AG04449 (cell line): ENCODE results near the gene MYO7B.

Experiments used
- CTCF ChIA-PET: fragments of 350-600 bp; formaldehyde crosslinking; extraction: SDS; loops from one replicate; lab custom pipeline; 2021; ENCODE audit warnings: antibody characterized with exemption; lab: Yijun Ruan, JAX
- POLR2A ChIA-PET: fragments of 400-600, 350-600 bp; formaldehyde crosslinking; extraction: SDS; loops from one replicate; lab custom pipeline; 2020; ENCODE audit warnings: antibody characterized with exemption, inconsistent platforms; lab: Yijun Ruan, JAX
- DNase-seq: peaks from one replicate; pipeline ENCODE4 v3.0.0-alpha.2; 2010; ENCODE audit warnings: low read depth, low spot score
- H3K4me3 ChIP-seq: 2 replicates; pipeline ENCODE4 v1.5.1; 2011; ENCODE audit warnings: low read depth, mild to moderate bottlenecking, control low read depth, low read length
- TF ChIP-seq, protein P1 (sequence below): IDR thresholded peaks from one replicate; pipeline ENCODE4 v1.5.1; 2011; ENCODE audit warnings: mild to moderate bottlenecking, moderate library complexity, low read length, control low read depth, inconsistent platforms; ENCODE audit not compliant: insufficient read depth; ENCODE audit errors: missing control alignments

Gene MYO7B

DNA sequence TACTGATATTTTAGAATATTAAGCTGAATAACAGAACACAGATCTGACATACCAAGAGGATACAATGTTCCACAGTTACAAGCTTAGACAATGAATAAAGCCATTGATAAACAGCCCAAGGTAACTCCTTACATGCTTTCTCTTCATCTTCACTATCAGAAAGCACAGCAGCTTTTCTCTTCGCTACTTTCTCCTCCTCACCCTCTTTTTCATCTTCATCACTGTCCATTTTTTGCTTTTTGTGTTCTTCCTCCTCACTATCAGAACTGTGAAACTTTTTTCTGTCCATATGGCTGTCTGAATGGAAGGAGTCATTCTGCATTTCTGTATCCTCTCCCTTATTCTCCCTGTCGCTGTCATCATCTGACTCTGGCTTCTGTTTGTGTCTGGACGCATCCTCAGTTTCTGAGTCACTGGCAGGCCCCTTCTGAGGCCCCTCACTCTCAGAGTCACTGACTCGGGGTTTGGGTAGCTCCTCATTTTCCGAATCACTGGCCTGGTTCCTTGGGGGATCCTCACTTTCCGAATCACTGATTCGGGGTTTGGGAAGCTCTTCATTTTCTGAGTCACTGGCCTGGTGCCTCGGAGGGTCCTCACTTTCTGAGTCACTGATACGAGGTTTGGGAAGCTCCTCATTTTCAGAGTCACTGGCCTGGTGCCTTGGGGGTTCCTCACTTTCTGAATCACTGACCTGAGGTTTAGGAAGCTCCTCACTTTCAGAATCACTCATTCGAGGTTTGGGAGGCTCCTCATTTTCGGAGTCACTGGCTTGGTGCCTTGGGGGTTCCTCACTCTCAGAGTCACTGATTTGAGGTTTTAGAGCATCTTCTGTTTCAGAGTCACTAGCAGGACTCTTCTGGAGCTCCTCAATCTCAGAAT lies 30.7 kb upstream of the MYO7B start:
- H3K4me3 ChIP-seq, result no peak overlapping the region
- TF ChIP-seq, protein P1, sequence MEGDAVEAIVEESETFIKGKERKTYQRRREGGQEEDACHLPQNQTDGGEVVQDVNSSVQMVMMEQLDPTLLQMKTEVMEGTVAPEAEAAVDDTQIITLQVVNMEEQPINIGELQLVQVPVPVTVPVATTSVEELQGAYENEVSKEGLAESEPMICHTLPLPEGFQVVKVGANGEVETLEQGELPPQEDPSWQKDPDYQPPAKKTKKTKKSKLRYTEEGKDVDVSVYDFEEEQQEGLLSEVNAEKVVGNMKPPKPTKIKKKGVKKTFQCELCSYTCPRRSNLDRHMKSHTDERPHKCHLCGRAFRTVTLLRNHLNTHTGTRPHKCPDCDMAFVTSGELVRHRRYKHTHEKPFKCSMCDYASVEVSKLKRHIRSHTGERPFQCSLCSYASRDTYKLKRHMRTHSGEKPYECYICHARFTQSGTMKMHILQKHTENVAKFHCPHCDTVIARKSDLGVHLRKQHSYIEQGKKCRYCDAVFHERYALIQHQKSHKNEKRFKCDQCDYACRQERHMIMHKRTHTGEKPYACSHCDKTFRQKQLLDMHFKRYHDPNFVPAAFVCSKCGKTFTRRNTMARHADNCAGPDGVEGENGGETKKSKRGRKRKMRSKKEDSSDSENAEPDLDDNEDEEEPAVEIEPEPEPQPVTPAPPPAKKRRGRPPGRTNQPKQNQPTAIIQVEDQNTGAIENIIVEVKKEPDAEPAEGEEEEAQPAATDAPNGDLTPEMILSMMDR, result no peak
- POLR2A ChIA-PET, result interaction anchor here (0.7 kb wide), 1 partner anchor 22 kb away, joined by 3 read pairs; the partner anchor contains the start of gene IWS1
- DNase-seq, result no peak
- CTCF ChIA-PET, result interaction anchor here (0.9 to 2.5 kb wide), 6 partner anchors 9 to 180 kb away, joined by 3 to 15 read pairs (median 3); no protein-coding TSS in a partner anchor

DNA sequence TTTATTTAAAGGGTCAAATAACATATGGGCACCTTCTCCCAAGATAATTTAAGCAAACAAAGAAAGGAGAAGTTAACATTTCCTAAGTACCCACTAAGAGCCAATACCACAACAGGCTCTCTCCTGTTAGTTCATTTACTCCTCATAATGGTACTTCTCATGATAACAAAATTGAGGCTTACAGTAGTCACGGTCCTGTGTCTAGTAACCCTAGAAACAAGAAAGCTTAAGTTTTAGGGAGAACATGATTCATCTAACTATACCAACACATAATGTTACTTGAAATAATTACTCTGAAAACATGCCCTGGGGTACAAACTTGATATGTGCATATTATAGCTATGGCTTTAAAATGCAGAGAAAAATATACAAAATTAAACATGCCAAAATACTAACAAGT lies 29.0 kb upstream of the MYO7B start:
- no peak overlapping the region for H3K4me3 ChIP-seq
- ChIA-PET CTCF (interaction anchor here (2.4 to 3.0 kb wide), 3 partner anchors 27 to 182 kb away, joined by 12 to 15 read pairs (median 14); no protein-coding TSS in a partner anchor), POLR2A (no interaction called here)
- TF ChIP-seq, protein P1, result no peak
- no peak for DNase-seq

DNA sequence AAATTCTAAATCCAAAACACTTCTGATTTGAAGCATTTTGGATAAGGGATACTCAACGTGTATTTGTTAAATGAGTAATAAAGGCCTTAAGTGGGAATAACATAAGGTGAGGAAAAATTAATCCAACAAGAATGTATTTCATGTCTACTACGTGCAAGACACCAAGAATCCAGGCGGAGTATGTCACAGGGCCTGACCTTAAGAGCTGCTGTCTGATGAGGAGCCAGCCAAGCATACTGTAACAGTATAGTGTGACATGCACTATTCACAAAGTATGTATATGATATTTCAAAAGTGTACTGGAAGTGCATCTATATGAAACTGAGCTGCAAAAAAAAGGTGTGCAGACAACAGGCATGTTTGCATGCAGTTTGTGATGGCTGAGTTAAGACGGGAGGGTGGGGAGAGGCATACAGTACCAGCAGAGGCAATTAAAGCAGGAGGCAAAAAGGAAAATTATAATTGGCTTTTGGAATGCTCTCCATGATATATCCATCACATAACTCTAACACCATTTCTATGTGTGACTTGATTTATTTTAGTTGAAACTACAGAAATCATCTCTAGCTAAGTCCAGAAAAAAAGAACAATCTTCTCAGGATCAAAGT lies 27.4 kb upstream of the MYO7B start:
- no peak for DNase-seq
- TF ChIP-seq, protein P1, result no peak
- no peak overlapping the region for H3K4me3 ChIP-seq
- ChIA-PET CTCF (interaction anchor here (0.7 to 3.0 kb wide), 4 partner anchors 12 to 187 kb away, joined by 3 to 14 read pairs (median 4); no protein-coding TSS in a partner anchor), POLR2A (interaction anchor here (0.6 to 1.0 kb wide), 6 partner anchors 10 to 353 kb away, joined by 3 to 8 read pairs (median 3); partner anchors contain the start of gene IWS1)

DNA sequence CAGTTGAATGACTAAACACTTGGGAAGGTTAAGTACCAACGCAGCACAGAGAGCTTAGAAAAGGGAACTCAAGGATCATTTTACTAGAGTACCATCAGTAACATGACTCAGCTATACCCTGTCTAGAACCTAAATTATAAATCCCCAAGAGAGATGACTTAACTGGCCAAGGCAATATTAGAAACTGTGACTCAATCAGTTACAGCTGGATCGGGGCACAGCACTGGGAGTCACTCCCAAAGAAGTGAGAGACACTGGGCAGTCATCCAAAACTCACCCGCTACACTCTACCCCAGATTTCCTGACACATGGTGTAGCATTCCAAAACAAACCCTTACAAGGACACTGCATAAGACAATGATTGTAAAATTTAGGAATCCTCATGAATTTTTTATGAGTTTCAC lies 26.9 kb upstream of the MYO7B start:
- TF ChIP-seq, protein P1, result no peak
- peak; percentile 98 for DNase-seq
- ChIA-PET CTCF (interaction anchor here (0.8 to 3.0 kb wide), 3 partner anchors 30 to 187 kb away, joined by 3 to 14 read pairs (median 5); no protein-coding TSS in a partner anchor), POLR2A (interaction anchor here (0.6 to 1.0 kb wide), 5 partner anchors 10 to 332 kb away, joined by 3 to 8 read pairs (median 3); partner anchors contain the start of gene IWS1)
- H3K4me3 ChIP-seq, result no peak overlapping the region

DNA sequence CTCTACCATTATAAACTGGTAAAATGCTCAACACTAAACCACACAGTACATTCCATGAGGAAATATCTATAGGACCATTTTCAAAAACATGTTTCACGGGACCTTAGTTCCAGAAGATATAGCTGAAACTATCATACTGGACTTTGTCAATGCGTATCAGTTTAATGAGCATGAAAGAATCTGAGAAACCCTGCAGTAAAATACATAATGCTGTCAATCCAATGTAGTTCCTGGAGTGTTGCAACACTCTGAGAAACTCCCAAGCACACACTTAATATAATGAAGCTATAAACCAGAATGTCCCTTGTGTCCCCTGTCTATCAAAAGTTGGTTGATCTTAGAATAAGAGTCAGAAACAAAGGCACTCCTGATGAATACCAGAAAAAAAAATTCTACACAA lies 25.4 kb upstream of the MYO7B start:
- no peak overlapping the region for H3K4me3 ChIP-seq
- POLR2A ChIA-PET, result no interaction called here
- CTCF ChIA-PET, result interaction anchor here (0.7 kb wide), 1 partner anchor 185 kb away, joined by 3 read pairs; no protein-coding TSS in a partner anchor
- DNase-seq, result no peak
- TF ChIP-seq, protein P1, result no peak
